Stimulated activated CD4-positive, alpha-beta T cell treated with anti-CD3 and anti-CD28 coated beads, Interleukin-12 subunit alpha, Interleukin-12 subunit beta, amount 100 ng/mL, for 24 hours (primary cell): ENCODE results near the gene ADAMTS13.
A peak's percentile ranks its signal among the peaks of the same experiment; 100 is the strongest.

Source experiments
- DNase-seq, 2 experiments: peaks; one replicate each; pipeline ENCODE4 v3.0.0-alpha.2; 2020; ENCODE audit warnings: low read depth in 2 of 2

Gene ADAMTS13

GRCh38 chr9:133472277-133472645 lies 50.1 kb downstream of the ADAMTS13 start:
- no peak for DNase-seq

- DNase-seq, result no peak
These were observed 50.7 kb downstream of the ADAMTS13 start for GRCh38 chr9:133472753-133473378.

- no peak for DNase-seq
These were observed 51.6 kb downstream of the ADAMTS13 start for GRCh38 chr9:133473743-133474142.

GRCh38 chr9:133474215-133474614 lies 52.0 kb downstream of the ADAMTS13 start:
- no peak for DNase-seq

GRCh38 chr9:133474853-133475252 lies 52.7 kb downstream of the ADAMTS13 start:
- DNase-seq, result no peak

GRCh38 chr9:133475292-133476012 lies 53.3 kb downstream of the ADAMTS13 start:
- no peak for DNase-seq

GRCh38 chr9:133476036-133476931 lies 54.1 kb downstream of the ADAMTS13 start:
- DNase-seq, result no peak

GRCh38 chr9:133476941-133477340 lies 54.8 kb downstream of the ADAMTS13 start:
- DNase-seq, result no peak

- DNase-seq, result no peak
These were observed 55.3 kb downstream of the ADAMTS13 start for GRCh38 chr9:133477461-133477860.

GRCh38 chr9:133477992-133478850 lies 56.1 kb downstream of the ADAMTS13 start:
- DNase-seq, result no peak

GRCh38 chr9:133478851-133479711 lies 56.9 kb downstream of the ADAMTS13 start, which contains the start of gene SLC2A6:
Gene SLC2A6 (minus strand): TSS chr9:133479099. CDS start chr9:133479059, 40 bp downstream.
- peak; percentile 67 to 74 for DNase-seq

GRCh38 chr9:133483611-133484010 lies 61.4 kb downstream of the ADAMTS13 start:
- DNase-seq, result no peak

- DNase-seq, result no peak
These were observed 62.7 kb downstream of the ADAMTS13 start for GRCh38 chr9:133484671-133485437.

GRCh38 chr9:133485531-133486260 lies 63.5 kb downstream of the ADAMTS13 start:
- no peak for DNase-seq

- no peak for DNase-seq
These were observed 65.2 kb downstream of the ADAMTS13 start for GRCh38 chr9:133487331-133487725.

- no peak for DNase-seq
These were observed 66.6 kb downstream of the ADAMTS13 start for GRCh38 chr9:133488686-133489252.

GRCh38 chr9:133489253-133490190 lies 67.4 kb downstream of the ADAMTS13 start:
- DNase-seq, result no peak
